ENCODE data around the gene CZIB.

GRCh38 chr1:53218201-53218600, 2.2 kb downstream of the CZIB start:
- no peak for TF ChIP-seq CTCF (conservative IDR thresholded peaks at IDR 0.05)
- TF ChIP-seq EZH2 (IDR thresholded peaks at IDR 0.05; ENCODE audit: low read depth), result no peak

Data from PC-9 (cell line).